HG02884 (cell line): ENCODE data around the gene TTC12.
"Not testable (repeated sequence)": the region's sequence is repeated elsewhere in the genome, so short reads cannot be mapped to it uniquely, and the experiment has no call there.

Experiments
- ATAC-seq: cut with Tn5 transposase; IDR thresholded peaks from one replicate; pipeline ENCODE4 v1.9.1; 2021; ENCODE audit warnings: mild to moderate bottlenecking, moderate library complexity; ENCODE audit not compliant: unreplicated experiment

Gene TTC12

DNA sequence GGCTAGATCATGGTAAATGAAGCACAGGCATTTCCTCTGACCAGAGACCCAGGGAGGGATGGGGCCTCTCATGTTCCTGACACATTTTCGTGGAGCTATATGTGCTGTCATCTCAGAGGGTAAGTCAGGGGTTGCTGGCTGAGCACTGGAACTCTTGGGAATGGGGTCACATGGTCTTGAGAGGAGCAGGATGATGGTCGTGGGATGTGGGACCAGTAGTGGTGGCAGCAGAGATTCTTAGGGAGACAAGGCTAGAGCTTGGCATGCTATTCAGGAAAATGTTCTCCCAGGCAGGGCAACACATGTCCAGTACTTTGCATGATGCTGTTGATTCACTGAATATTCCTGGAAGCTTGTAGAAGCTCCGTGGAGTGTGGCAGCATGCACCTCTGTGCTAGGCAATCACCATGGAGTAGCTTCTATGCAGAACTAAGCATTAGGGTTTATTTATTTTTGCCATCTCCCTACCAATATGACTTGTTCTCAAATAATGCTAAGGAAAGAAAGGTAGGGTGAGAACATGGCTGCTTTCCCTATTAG is 31.4 kb upstream of the TTC12 start:
- no peak for ATAC-seq

DNA sequence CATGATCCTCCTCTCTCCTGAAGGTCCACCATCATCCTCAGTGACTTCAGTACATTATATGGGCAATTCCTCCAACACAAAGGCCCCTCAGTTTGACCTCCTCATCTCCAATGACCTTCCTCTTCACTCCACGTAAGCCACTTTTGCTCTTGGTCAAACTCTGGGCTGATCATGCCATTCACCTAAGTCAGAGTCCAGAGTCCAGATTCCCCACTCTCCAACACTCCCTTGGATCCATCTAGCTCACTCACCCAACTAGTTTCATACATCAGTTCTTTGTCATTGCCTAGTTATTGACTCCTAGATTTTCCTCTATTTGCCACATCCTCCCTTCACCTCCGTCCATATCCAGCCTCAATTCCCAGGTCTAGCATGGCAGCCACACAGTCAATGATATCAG is 30.5 kb upstream of the TTC12 start:
- no peak for ATAC-seq

DNA sequence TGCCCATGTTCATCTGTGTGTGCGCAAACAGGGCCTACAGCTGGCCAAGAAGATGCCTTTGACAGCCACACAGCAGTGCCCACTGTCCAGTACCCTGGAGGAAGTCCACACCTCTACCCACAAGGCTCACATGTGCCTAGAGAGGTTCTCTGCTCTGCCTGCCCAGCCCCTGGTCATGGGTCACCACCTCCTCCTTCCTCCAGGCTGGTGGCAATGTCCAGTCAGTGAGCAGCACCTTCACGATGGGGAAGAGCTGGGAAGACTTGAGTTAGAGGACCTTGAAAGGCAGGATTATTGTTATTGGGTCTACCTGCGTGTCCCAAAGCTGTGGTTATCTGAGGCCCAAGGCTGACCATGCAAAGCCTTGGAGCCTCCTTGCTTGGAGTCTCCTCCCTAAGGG is 28.4 kb upstream of the TTC12 start:
- ATAC-seq, result no peak

DNA sequence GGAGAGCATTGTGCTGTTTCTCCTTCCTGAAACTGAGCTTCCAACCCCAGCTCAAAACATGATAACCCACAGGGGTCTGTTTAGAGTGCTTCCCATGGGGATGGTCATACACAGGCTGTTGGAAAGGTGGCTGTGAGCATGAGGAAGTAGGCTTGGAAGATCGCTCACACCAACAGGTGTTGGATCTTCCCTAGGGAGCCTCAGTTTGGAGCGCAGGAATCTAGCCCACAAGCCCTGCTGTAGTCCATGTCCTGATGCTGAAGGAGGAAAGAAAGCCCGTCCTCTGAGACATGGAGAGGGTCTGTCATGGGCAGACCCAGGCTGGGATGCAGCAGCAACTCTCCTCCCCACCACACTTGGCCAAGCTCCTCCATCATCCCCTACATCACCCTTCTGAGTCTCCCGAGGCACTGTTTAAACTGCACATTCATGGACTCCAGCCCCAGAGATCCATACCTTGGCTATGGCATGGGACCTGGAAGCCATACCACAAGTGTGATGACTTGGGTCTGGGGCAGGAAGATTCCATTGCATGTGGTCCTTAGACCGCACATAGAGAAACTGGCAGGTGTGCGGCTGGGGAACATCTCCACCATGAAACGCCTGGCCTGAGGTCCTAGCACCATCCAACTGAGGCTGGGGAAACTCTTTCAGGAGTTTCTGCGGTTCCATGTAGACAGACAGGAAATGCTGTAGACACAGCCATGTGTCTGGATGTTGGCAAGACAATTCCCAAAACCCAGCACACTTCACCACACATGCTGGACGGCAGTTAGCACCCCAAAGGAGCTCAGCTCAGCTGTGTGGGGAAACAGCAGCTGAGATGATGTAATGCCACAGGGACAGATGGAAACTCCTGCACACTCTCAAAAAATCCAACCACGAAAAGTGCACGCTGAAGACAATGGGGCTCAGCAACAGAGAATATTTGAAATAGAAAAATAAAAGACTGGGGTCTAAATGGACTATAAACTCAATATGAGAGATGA is 27.6 kb upstream of the TTC12 start:
- ATAC-seq, result no peak

DNA sequence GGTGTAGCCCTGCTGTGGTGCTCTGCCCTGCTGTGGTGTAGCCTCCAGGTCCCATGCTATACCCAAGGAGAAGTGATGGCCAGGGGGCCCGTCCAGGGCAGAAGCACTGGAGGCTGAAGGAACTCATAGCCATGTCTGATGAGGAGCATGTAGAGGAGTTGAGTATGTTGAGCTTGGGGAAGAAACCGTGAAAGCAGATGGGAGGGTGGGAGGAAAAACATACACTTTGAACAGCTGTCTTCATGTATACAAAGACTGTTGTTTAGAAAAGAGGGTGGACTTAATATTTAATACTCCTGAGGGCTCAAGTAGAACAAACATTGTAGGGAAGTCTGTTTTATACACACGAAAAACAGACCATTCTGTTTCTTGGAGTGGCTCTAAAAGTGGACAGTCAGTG is 26.6 kb upstream of the TTC12 start:
- ATAC-seq, result no peak

DNA sequence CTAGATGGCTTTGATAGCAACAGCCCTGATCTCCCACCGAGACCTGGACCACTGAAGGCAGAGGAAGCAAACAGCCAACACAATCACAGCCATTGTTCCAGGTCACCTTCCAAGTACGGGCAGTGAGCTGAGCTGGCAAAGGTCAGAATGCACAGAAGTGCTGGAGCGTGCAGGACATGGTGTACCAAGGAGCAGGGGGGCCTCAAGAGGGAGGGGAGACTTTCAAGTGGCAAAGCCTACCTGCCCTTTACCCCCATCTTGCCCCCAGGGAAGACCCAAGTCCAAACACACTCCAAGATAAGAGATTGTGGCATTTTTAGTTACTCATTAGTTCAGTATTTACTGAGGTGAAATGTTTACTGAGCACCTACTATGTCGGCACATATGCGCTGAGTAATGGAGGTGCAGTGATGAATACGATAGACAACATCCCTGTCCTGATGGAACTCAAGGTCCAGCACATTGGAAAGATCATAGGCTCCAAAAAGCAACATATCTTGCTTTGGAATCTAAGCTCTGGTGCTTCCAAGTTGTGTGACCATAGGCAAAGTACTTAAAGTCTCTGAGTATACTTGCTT is 26.0 kb upstream of the TTC12 start:
- no peak for ATAC-seq

DNA sequence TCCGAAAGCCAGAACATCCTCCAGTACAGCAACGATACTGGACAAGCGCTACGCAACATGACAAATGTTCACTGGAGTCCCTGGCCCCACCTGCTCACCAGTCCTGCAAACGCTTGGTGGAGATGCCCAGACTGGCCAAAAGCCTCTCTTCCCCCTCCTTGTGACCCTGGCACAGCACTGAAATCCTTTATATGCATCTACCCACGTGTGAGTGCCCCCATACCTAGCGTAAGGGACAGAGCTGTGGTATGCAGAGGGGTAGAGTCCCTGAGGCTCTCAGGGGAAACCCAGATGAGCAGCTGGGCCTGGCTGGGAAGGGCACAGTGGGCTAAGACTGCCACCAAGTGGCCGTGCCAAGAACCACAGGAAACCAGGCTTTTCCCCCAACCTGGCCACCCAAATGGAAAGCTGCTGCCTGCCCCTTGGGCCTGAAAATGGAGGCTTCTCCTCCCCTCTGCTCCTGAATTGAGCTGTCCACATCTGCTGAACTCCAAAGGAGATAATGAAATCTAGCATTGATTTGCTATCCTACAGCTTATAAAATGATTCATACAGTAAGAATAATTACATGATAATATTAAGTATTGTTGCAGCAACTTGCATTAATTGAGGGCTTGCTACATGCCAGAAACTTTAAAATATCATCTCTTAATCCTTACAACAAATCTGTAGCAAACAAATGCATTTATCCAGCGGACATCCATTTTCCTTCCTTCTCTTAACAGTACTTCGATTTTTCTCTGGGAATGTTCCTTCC is 24.8 kb upstream of the TTC12 start:
- peak; percentile 78 for ATAC-seq

DNA sequence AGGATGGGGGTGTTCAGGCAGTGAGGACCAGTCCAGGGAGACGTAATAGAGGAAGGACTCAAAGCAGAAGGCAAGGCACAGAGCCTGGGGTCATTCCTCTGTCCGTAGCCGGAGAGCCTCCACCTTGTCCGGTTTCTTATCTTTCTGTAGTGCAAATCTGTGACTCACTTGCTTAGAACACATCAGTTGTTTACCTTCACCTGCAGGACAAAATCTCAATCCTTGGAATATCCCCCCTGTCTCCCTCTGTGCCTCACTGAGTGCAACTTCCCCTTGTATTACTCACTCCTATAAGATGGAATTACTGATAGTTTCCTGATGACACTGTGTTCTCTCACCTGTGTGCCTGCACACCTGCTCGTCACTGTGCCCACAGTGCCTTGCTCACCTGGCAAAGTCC is 20.4 kb upstream of the TTC12 start:
- ATAC-seq, result no peak

DNA sequence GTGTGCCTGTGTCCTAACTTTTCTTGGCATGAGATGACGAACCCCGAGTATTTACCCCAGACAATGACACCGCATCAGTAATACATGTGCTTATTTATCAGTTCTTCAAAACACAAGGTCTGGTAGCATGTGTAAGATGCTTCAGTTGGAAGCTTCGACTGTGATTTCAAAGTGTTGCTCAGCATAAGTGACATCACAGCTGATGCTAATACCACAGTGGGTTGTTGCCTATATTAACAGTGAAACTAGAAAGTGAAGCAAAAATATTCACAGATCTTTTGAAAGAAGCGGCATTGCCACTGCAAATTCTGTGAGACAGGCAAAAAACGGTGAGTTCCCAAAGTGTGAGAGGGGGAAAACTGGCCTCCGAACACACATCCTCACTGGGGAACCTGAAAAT is 18.4 kb upstream of the TTC12 start:
- ATAC-seq, result no peak

DNA sequence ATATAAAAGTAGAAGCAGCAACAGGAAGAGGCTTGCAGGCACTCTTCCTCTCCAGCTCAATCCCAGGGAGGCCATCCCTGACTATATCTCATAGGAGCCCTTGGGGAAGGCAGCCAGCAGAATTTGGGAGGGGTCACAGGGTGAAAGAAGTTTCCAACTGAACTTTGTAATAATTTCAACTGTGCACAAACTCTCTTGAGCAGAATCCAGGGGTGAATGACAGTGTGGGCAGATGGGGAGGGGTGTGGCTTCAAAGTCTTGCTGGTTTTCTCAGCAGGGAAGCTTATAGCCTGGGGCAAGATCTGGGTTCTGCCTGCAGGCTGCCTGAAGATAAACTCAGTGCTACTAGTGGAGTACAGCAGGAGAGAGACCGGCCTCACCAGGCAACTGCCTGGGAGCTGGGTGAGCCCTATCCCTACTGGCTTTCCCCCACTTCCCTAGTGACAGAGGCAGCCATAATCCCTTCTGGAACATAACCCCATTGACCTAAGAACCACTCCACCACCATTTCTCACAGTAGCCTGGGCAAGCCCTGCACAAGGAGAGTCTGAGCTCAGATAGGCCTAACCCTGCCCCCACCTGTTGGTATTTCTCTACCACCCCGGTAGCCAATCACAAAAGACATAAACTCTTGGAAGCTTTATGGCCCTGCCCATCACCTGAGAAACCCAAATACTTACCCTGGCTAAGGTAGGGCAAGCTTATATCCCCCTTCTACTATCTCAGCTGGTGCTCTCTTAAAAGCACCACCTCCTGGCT is 17.8 kb upstream of the TTC12 start:
- ATAC-seq, result no peak

DNA sequence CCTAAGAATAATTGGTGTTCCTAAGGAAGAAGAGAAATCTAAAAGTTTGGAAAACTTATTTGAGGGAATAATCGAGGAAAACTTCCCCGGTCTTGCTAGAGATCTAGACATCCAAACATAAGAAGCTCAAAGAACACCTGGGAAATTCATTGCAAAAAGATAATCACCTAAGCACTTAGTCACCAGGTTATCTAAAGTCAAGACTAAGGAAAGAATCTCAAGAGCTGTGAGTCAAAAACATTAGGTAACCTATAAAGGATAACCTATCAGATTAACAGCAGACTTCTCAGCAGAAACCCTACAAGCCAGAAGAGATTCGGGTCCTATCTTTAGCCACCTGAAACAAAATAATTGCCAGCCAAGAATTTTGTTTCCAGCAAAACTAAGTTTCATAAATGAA is 15.9 kb upstream of the TTC12 start:
- not testable (repeated sequence) for ATAC-seq

DNA sequence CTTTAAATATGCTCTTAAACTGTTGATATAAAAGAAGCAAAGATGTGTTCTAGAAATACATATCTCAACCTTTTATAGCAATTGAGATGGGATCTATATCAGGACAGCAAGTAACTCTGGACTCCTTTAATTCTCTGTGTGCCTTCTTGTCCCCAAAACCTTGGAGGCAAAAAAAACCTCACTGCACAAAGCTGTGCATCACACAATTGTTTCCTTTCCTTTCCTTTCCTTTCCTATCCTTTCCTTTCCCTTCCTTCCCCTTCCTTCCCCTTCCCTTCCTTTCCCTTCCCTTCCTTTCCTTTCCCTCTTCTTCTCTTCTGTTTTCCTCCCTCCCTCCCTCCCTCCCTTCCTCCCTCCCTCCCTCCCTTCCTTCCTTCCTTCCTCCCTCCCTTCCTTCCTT is 9.5 kb upstream of the TTC12 start:
- no peak for ATAC-seq

DNA sequence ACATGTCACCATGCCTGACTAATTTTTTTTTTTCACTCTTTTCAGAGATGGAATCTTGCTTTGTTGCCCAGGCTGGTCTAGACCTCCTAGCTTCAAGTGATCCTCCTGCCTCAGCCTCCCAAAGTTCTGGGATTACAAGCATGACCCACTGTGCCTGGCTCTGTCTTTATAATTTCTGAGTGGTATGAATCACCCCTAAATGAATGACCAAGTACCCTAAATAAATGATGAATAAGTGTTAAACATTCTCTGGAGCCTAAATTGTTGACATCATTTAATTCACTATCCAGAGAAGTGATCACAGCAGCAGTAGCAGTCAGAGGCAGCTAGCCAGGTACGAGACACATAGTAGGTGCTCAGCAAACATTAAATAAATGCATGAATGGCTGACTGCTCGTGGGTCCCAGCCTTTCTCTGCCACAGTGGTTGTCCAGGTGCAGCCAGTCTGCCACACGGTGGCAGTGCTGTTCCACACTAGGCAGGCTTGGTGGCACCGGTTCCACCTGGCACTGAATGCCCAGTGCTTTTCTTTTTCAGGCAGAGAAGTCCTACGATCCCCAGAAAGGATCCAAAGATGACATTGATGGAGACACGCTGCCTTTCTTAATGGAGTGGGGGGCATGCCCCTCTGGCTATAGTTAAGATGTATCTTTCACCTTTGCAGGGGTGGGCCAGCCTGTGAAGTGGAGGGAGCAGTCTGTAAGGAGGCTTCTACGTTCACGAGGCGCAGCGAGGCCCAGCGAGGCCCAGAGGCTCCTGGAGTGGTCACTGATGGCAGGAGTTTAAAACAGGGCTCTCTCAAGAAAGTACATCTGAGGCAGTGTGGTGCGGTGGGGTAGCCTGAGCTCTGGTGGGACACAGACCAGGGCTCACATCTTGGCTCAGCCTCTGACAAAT is 8.7 kb upstream of the TTC12 start:
- no peak for ATAC-seq

DNA sequence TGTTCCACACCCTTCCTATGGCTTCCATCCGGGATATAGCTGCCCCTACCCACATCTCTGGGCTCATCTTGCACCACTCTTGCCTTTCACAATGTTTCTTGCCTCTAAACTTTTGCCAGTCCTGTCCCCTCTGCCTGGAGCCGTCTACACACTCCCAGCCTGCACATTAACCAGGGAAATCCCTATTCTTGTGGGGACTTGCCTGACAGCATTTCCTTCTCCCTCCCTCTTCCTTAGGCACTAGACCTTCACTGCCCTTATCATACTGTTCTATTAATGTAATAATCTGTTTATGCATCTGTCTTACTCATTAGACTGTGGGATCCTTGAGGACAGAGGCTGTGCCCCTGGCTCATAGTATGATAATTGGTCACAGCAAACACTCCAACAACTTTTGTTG is 5.8 kb upstream of the TTC12 start:
- ATAC-seq, result no peak

DNA sequence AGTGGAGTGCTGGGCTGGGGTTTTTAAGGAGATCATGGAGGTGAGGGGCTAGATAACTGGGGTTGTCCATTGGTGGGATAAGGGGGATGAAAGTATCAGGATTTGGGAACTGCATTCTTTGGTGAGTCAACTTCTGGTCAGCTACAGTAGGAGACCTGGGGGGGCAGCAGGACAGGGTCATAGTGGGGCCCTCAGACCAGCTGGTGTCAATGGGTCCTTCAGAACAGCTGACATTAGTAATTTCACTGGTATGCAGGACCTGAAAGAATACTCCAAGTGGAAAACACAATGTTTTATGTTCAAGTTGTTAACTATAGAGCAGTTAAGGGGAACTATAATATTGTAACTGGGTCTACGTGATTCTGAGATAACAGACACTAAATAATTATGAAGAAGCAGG is 2.8 kb upstream of the TTC12 start:
- no peak for ATAC-seq

DNA sequence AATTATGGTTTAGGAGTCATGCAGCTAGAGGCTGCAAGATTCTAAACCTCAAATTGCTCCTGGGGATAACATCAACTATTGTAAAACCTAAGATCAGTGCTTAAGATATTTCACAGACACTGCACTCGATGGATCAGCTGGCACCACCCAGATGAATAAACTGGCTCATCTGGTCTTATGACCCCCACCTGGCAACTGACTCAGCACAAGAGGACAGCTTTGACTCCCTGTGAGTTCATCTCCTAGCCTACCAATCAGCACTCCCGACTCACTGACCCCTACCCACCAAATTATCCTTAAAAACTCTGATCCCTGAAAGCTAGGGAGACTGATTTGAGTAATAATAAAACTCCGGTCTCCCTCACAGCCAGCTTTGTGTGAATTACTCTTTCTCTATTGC is 782 bp upstream of the TTC12 start:
- no peak for ATAC-seq

DNA sequence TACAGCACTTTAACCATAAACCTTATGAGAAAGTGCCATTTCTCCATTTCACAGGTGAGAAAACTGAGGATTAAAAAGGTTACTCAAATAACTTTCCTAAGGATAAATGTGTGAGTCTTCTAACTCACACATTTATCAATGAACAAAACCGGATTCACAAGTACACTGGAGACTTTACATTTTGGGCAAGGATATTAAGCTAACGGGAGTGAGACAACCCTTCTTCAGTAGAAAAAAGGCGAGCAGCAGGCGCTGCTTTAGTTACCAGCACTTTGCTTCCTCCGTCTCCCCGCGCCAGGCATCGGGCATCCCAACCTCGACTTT is 356 bp upstream of the TTC12 start:
- ATAC-seq, result no peak

DNA sequence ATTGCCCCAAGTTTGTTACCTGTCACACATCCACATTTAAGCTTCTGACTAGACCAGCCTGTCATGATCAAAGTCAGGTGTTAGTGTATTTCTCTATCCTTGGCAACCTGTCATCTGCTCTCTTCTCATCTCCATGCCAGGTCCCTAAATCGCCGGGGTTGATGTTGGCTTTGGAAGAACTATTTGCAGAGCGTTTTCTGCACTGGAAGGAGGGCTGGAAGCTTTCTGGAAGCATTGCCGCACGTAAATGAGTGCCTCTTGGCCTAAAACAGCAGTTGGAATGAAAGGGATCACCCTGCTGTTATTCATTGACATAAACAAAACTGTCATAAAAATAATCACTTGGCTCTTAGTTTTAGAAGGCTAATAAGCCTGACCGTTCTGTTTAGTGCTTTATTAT is 1.4 kb downstream of the TTC12 start:
- no peak for ATAC-seq

DNA sequence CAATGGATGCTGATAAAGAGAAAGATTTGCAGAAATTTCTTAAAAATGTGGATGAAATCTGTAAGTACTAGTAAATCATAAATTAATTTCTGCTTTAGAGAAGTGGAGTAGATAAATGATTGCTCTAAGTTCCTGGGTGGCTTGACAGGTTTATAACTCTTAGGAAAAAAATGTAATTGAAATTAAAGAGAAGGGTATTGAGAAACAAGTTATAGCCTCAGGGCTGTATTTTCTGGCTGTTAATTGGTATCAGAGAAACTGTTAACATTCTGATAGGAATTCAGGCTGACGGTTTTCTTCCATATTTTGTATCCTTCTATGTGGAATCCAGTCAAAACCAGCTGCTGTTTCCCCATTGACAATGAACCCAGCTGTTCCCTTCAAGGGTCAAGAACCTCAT is 1.9 kb downstream of the TTC12 start:
- ATAC-seq, result no peak

DNA sequence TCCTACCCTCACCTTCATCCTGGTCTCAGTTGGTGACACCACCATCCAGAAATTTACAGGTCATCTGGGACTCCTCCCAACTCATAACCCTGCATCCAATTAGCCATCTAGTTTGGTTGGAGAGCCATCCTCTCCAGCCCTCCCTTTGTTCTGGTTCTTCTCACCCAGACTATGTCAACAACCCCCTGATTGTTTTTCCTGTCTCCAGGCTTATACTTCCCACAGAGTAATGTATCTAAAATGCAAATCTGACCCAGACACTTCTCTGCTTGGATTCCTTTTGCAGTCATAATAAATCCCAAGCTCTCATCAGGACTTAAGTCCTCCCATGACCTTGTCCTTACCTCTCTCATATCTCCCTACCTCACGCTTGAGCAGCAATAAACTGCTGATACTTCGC is 3.0 kb downstream of the TTC12 start:
- ATAC-seq, result no peak
